Kidney epithelial cell (primary cell): ENCODE results near the gene ADH1C. TPM values are rescaled to one million over a fixed set of nuclear protein-coding genes. Genes with fewer than 3 reads are reported as not detected.
"Not testable (repeated sequence)": the region's sequence is repeated elsewhere in the genome, so short reads cannot be mapped to it uniquely, and the experiment has no call there.

Source experiments
- DNase-seq: peaks from one replicate; pipeline ENCODE4 v3.0.0-alpha.2; 2010; ENCODE audit warnings: low read depth
- H3K27me3 ChIP-seq: 2 replicates; pipeline ENCODE4 v1.6.0; 2011; ENCODE audit warnings: low read length; ENCODE audit not compliant: control insufficient read depth, insufficient read depth
- H3K36me3 ChIP-seq: 2 replicates; pipeline ENCODE4 v1.5.1; 2011; ENCODE audit warnings: low read length; ENCODE audit not compliant: control insufficient read depth, insufficient read depth
- H3K4me3 ChIP-seq: 2 replicates; pipeline ENCODE4 v1.5.1; 2011; ENCODE audit warnings: low read depth, mild to moderate bottlenecking, control low read depth, low read length
- CTCF ChIP-seq: IDR thresholded peaks from 2 replicates; pipeline ENCODE4 v1.5.1; 2011; ENCODE audit warnings: mild to moderate bottlenecking, moderate library complexity, low read length, control low read depth, inconsistent platforms; ENCODE audit not compliant: insufficient read depth, poor library complexity, severe bottlenecking
- total RNA-seq: library from RNA; depleted of rRNA; stranded (reverse); fragments of >200 nt; gene quantifications from 2 replicates; pipeline ENCODE4 v1.2.3, GENCODE V29; 2015

ADH1C gene
- total RNA-seq, 1 donor from 2014 or later = 1.7 TPM

GRCh38 chr4:99381588-99382175 is 29.1 kb upstream of the ADH1C start:
- H3K36me3 ChIP-seq = no peaks in the 10 kb centered on the region
- H3K27me3 ChIP-seq = no peaks in the 10 kb centered on the region
- no peak for DNase-seq
- no peak overlapping the region for H3K4me3 ChIP-seq
- no peak for TF ChIP-seq CTCF

DNA sequence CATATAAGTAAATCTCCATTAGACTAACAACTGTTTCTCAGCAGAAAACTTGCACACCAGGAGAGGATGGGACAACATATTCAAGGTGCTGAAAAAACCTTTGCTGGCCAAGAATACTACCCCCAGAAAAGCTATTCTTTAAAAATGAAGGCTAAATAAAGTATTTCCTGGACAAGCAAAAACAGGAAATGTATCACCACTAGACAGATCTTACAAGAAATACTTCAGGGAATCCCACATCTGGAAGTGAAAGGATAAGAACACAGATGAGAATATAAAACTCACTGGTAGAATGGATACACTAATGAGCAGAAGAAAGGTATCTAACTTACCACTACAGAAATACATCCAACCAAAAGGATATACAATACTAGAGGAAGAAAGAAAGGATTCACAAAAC is 27.0 kb upstream of the ADH1C start:
- Histone ChIP-seq H3K4me3 (no peak overlapping the region), H3K27me3 (no peaks in the 10 kb centered on the region), H3K36me3 (no peaks in the 10 kb centered on the region)
- DNase-seq = no peak
- TF ChIP-seq CTCF = no peak

GRCh38 chr4:99378876-99379275 is 26.3 kb upstream of the ADH1C start:
- no peak for TF ChIP-seq CTCF
- Histone ChIP-seq H3K36me3 (no peaks in the 10 kb centered on the region), H3K27me3 (no peaks in the 10 kb centered on the region), H3K4me3 (no peak overlapping the region)
- DNase-seq = no peak

DNA sequence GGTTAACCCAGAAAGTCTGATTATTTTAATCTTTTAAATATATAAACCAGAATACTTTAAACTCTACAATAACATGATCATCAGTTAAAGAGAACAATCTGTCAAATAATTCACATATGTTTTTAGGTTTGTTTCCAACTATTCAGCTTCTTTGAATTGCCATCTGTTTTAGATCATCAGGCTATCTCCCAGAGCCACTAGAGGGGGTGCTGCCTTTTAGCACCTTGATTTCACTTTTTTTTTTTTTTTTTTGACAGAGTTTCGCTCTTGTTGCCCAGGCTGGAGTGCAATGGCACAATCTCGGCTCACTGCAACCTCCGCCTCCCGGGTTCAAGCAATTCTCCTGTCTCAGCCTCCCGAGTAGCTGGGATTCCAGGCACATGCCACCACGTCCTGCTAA is 24.8 kb upstream of the ADH1C start:
- not testable (repeated sequence) for DNase-seq, H3K36me3 ChIP-seq, H3K4me3 ChIP-seq, H3K27me3 ChIP-seq
- TF ChIP-seq CTCF = peak; percentile 43

DNA sequence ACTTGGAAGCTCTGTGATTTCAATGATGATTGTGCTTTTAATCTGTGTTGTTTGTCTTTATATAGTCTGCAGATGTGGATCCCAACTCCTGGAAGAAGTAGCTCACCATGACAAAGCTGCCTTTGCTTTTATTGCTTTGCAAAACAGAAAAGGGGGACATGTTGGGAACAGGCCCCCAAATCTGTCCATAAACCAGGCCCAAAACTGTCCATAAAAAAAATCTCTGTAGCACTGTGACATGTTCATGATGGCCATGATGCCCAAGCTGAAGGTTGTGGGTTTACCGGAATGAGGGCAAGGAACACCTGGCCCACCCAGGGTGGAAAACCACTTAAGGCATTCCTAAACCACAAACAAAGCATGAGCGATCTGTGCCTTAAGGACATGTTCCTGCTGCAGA is 19.9 kb upstream of the ADH1C start:
- not testable (repeated sequence) for H3K4me3 ChIP-seq, DNase-seq, H3K27me3 ChIP-seq, H3K36me3 ChIP-seq

DNA sequence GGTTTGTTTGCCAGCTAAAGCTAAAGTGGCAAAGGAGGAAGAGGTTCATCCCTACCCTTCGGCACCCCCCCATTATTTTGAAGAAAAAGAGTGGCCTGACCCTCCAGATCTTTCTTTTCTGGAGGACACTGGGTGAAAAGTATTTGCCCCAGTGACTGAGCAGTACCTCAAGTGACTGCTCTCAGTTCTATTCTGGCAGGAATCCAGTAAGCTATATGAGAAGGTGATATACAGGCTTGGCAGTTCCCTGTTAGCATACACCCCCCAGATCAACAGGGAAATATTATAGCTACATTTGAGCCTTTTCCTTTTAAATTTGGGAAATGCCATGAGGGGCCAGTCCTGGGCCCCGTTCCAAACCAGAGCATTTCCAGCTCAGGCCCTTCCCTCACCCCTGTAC is 15.3 kb upstream of the ADH1C start:
- not testable (repeated sequence) for H3K4me3 ChIP-seq, H3K36me3 ChIP-seq, DNase-seq, H3K27me3 ChIP-seq

DNA sequence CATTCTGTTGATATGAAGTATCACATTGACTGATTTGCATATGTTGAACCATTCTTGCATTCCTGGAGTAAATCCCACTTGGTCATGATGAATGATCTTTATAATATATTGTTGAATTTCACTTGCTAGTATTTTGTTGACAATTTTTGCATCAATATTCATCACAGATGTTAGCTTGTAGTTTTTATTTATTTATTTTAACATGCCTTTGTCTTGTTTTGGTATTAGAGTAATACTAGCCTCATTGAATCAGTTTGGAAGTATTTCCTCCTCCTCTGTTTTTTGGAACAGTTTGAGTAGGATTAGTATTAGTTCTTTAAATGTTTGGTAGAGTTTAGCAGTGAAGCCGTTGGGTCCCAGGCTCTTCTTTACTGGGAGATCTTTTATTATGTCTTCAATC is 13.9 kb upstream of the ADH1C start:
- no peak for DNase-seq
- TF ChIP-seq CTCF = no peak
- H3K36me3 ChIP-seq = no peaks in the 10 kb centered on the region
- H3K4me3 ChIP-seq = no peak overlapping the region
- H3K27me3 ChIP-seq = no peaks in the 10 kb centered on the region
